Gastroesophageal sphincter (tissue), 3 donors: ENCODE measurements around the gene PTPN23.

Source experiments
- EP300 ChIP-seq: sonication (generic); formaldehyde crosslinking; IDR thresholded peaks from one replicate; pipeline ENCODE4 v1.6.1; 2017; ENCODE audit warnings: antibody characterized with exemption, mild to moderate bottlenecking
- POLR2A ChIP-seq, 2 donors: fragments of 450-650 bp; IDR thresholded peaks; one replicate each; pipeline ENCODE4 v1.6.1; 2017; ENCODE audit warnings: antibody characterized with exemption in 2 of 2, mild to moderate bottlenecking in 2 of 2, moderate library complexity in 1 of 2
- TF ChIP-seq, protein P1 (sequence below), 4 experiments: fragments of 200-600 bp in 2 of 4; fragments of 450-650 bp in 2 of 4; sonication (generic) in 1 of 4; IDR thresholded peaks; one replicate each; pipeline ENCODE4 v1.5.1; 2017 to 2019; ENCODE audit warnings: antibody characterized with exemption in 4 of 4, mild to moderate bottlenecking in 2 of 4, moderate library complexity in 2 of 4

DNA sequence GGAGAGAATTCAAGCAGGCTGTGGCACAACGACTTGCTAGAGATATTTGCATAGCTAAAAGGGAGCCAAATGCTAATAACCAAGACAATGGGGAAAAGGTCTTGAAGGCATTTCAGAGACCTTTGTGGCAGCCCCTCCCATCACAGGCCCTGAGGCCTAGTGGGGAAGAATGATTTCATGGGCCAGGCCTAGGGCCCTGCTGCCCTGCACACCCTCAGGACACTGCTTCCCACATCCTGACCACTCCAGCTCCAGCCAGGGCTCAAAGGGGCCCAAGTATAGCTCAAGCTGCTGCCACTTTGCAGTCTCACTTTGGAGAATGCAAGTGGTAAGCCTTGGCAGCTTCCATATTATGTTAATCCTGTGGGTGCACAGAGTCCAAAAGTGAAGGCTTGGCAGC lies 21.5 kb upstream of the PTPN23 start:
- TF ChIP-seq POLR2A (IDR thresholded peaks at IDR 0.05) (no peak), EP300 (no peak)
- TF ChIP-seq, protein P1, sequence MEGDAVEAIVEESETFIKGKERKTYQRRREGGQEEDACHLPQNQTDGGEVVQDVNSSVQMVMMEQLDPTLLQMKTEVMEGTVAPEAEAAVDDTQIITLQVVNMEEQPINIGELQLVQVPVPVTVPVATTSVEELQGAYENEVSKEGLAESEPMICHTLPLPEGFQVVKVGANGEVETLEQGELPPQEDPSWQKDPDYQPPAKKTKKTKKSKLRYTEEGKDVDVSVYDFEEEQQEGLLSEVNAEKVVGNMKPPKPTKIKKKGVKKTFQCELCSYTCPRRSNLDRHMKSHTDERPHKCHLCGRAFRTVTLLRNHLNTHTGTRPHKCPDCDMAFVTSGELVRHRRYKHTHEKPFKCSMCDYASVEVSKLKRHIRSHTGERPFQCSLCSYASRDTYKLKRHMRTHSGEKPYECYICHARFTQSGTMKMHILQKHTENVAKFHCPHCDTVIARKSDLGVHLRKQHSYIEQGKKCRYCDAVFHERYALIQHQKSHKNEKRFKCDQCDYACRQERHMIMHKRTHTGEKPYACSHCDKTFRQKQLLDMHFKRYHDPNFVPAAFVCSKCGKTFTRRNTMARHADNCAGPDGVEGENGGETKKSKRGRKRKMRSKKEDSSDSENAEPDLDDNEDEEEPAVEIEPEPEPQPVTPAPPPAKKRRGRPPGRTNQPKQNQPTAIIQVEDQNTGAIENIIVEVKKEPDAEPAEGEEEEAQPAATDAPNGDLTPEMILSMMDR (IDR thresholded peaks at IDR 0.05) = no peak
